Panc1 (cell line): ENCODE results near the gene HECTD3. TPM values are rescaled to one million over a fixed set of nuclear protein-coding genes. Genes with fewer than 3 reads are reported as not detected.
"Not testable (repeated sequence)": the region's sequence is repeated elsewhere in the genome, so short reads cannot be mapped to it uniquely, and the experiment has no call there.

ENCODE experiments used
- ATAC-seq: fragments of 200-7000 bp; cut with Tn5 transposase; 2 replicates; pipeline ENCODE4 v1.9.1; 2020; ENCODE audit warnings: mild to moderate bottlenecking, moderate library complexity
- BruUV-seq: library from RNA; stranded (reverse); fragments of 400-500 nt; replicated peaks from 2 replicates; lab custom pipeline; 2021; lab: Mats Ljungman, UMichigan
- CTCF ChIA-PET: fragments of 300-600 bp; sonication (Branson Sonifier 250); formaldehyde crosslinking; loops from one replicate; lab custom pipeline; 2022; ENCODE audit warnings: antibody characterized with exemption; lab: Charles Lee
- POLR2A ChIA-PET: fragments of 300-600 bp; sonication (Branson Sonifier 250); formaldehyde crosslinking; loops from one replicate; lab custom pipeline; 2022; ENCODE audit warnings: antibody characterized with exemption; lab: Charles Lee
- DNase-seq: peaks from one replicate; pipeline ENCODE4 v3.0.0-alpha.2; 2010; ENCODE audit warnings: low read depth, low spot score
- H3K27ac ChIP-seq: 2 replicates; pipeline ENCODE4 v1.5.1; 2011; ENCODE audit warnings: mild to moderate bottlenecking, low read length, inconsistent platforms
- H3K27me3 ChIP-seq: fragments of 200-500 bp; sonication (Bioruptor generic); 2 replicates; pipeline ENCODE4 v1.6.0; 2014; ENCODE audit warnings: low read length, inconsistent platforms; ENCODE audit not compliant: control insufficient read depth, insufficient read depth
- H3K36me3 ChIP-seq: fragments of 200-500 bp; sonication (Bioruptor generic); 2 replicates; pipeline ENCODE4 v1.5.1; 2014; ENCODE audit warnings: inconsistent platforms, mild to moderate bottlenecking, low read length, moderate library complexity; ENCODE audit not compliant: control insufficient read depth, insufficient read depth
- H3K4me1 ChIP-seq: 2 replicates; pipeline ENCODE4 v1.5.1; 2011; ENCODE audit warnings: inconsistent platforms, mild to moderate bottlenecking, low read length, moderate library complexity; ENCODE audit not compliant: control insufficient read depth, insufficient read depth
- H3K4me3 ChIP-seq, 2 experiments: 2 replicates each; pipeline ENCODE4 v1.5.1; 2011 to 2012; ENCODE audit warnings: low read depth in 2 of 2, low read length in 2 of 2, mild to moderate bottlenecking in 2 of 2, inconsistent platforms in 1 of 2, moderate library complexity in 1 of 2
- H3K9me3 ChIP-seq: fragments of 200-500 bp; sonication (Bioruptor generic); 2 replicates; pipeline ENCODE4 v1.5.1; 2014; ENCODE audit warnings: low read depth, mild to moderate bottlenecking, inconsistent platforms, low read length, moderate library complexity; ENCODE audit not compliant: control insufficient read depth, insufficient read depth
- CTCF ChIP-seq: fragments of 450-650 bp; IDR thresholded peaks from 2 replicates; pipeline ENCODE4 v1.5.1; 2017; ENCODE audit warnings: mild to moderate bottlenecking
- POLR2AphosphoS5 ChIP-seq: IDR thresholded peaks from 2 replicates; pipeline ENCODE4 v1.6.1; 2012; ENCODE audit warnings: mild to moderate bottlenecking, low read depth, low read length, moderate library complexity
- REST ChIP-seq, 2 experiments: IDR thresholded peaks; 2 replicates each; pipeline ENCODE4 v1.6.1; 2011 to 2012; ENCODE audit warnings: low read depth in 2 of 2, control low read depth in 1 of 2, low read length in 1 of 2, mild to moderate bottlenecking in 1 of 2, moderate library complexity in 1 of 2; ENCODE audit not compliant: insufficient read depth in 1 of 2
- SIN3A ChIP-seq: IDR thresholded peaks from 2 replicates; pipeline ENCODE4 v1.6.1; 2012; ENCODE audit warnings: low read depth, mild to moderate bottlenecking, low read length, moderate library complexity, borderline replicate concordance; ENCODE audit not compliant: insufficient read depth
- TCF7L2 ChIP-seq: IDR thresholded peaks from 2 replicates; pipeline ENCODE4 v1.6.1; 2011; ENCODE audit warnings: mild to moderate bottlenecking, low read depth, low read length, inconsistent platforms
- in situ Hi-C: cut with HindIII; loops from 2 replicates; pipeline ENCODE4 v1.10.0; 2016; ENCODE audit warnings: low sequenced_read_pairs, low pct_unique_long_range_greater_than_20kb
- intact Hi-C: fragments of 100-400 bp; cut with micrococcal nuclease; formaldehyde crosslinking; loops from one replicate; pipeline ENCODE4 v1.10.0; 2022; ENCODE audit not compliant: unreplicated experiment
- total RNA-seq: library from RNA; stranded (reverse); gene quantifications from one replicate; pipeline ENCODE4 v1.2.1, GENCODE V29; 2021; ENCODE audit not compliant: unreplicated experiment

Gene HECTD3
- total RNA-seq, 1 experiment from 2014 or later = 27.2 TPM

- Histone ChIP-seq H3K4me3 (no peak overlapping the region), H3K27me3 (no peaks in the 10 kb centered on the region), H3K27ac (no peak overlapping the region), H3K36me3 (no peaks in the 10 kb centered on the region; the same call in none of the 2 replicates), H3K9me3 (no peaks in the 10 kb centered on the region), H3K4me1 (no peaks in the 10 kb centered on the region)
- no peak for TF ChIP-seq SIN3A
- TF ChIP-seq CTCF = no peak
- TF ChIP-seq REST (IDR thresholded peaks at IDR 0.05; ENCODE audit: insufficient read depth in 1 of 2, low read depth in 2 of 2, low read length in 1 of 2) = no peak
- TF ChIP-seq TCF7L2 = no peak
- no peak for TF ChIP-seq POLR2AphosphoS5
- in situ Hi-C loops (no loop called here), intact Hi-C loops (no loop called here)
- no peak for DNase-seq
- ChIA-PET POLR2A (no interaction called here), CTCF (no interaction called here)
- no peak for ATAC-seq
- BruUV-seq = no TSS peak
These were observed 7.4 kb downstream of the HECTD3 start for GRCh38 chr1:45003741-45004140.

- POLR2A ChIA-PET = no interaction called here
- ATAC-seq (no peak), DNase-seq (no peak)
- no peak for TF ChIP-seq TCF7L2
- TF ChIP-seq CTCF = no peak
- no peak for TF ChIP-seq REST (IDR thresholded peaks at IDR 0.05; ENCODE audit: insufficient read depth in 1 of 2, low read depth in 2 of 2, low read length in 1 of 2)
- no peak for TF ChIP-seq SIN3A
- no peak for TF ChIP-seq POLR2AphosphoS5
- Histone ChIP-seq H3K36me3 (no peaks in the 10 kb centered on the region; the same call in none of the 2 replicates), H3K27ac (no peak overlapping the region), H3K27me3 (no peaks in the 10 kb centered on the region), H3K4me3 (no peak overlapping the region), H3K4me1 (no peaks in the 10 kb centered on the region), H3K9me3 (no peaks in the 10 kb centered on the region)
- in situ Hi-C loops = no loop called here
- intact Hi-C loops = no loop called here
- CTCF ChIA-PET = no interaction called here
- BruUV-seq = TSS peak; percentile 40
These were observed 8.2 kb downstream of the HECTD3 start for GRCh38 chr1:45002650-45003645.

GRCh38 chr1:45001576-45001975 lies 9.5 kb downstream of the HECTD3 start:
- ATAC-seq, H3K4me3 ChIP-seq, H3K27me3 ChIP-seq, intact Hi-C loops, DNase-seq, H3K9me3 ChIP-seq, H3K36me3 ChIP-seq, BruUV-seq, H3K27ac ChIP-seq, CTCF ChIA-PET, POLR2A ChIA-PET, in situ Hi-C loops, H3K4me1 ChIP-seq: not testable (repeated sequence)
